ENCODE measurements around the gene MPC1. TPM values are rescaled to one million over a fixed set of nuclear protein-coding genes. Genes with fewer than 3 reads are reported as not detected.

The MPC1 gene
- total RNA-seq, 2 donors from 2014 or later: 93.7 to 144 TPM

GRCh38 chr6:166408936-166409755 is 26.4 kb upstream of the MPC1 start:
- no peak overlapping the region for H3K27ac ChIP-seq
- H3K9ac ChIP-seq (ENCODE audit: low read depth in 2 of 2, low read length in 2 of 2): no peak overlapping the region
- no peaks in the 10 kb centered on the region for H3K4me1 ChIP-seq
- no peak overlapping the region for H3K4me3 ChIP-seq
- TF ChIP-seq CTCF (IDR thresholded peaks at IDR 0.05): no peak
- H3K36me3 ChIP-seq: no peaks in the 10 kb centered on the region
- H3K27me3 ChIP-seq: no peaks in the 10 kb centered on the region
- intact Hi-C loops (cut with DNase I): no loop called here
- no peaks in the 10 kb centered on the region for H3K9me3 ChIP-seq
- DNase-seq: no peak

DNA sequence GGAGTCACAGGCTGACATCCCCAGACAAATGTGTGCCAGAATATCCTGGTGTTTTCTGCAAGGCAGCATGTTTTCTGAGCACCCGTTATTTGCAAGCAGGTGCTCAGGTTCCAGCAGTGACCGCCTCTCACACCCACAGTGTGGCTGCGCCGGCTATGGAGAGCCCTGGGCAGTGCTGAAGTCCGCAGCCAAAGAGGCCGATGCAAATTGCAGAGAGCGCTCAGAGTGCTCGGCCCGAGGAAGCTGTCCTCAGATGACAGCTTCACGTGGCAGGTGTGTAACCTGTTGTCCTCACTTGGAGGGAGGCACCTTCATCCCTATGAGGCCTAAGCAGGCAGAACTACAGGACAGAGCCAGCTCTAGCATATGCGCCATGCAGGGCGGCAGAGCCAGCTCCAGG is 23.5 kb upstream of the MPC1 start:
- no peak for DNase-seq
- intact Hi-C loops (cut with DNase I): no loop called here
- no peak for TF ChIP-seq CTCF (IDR thresholded peaks at IDR 0.05)

DNA sequence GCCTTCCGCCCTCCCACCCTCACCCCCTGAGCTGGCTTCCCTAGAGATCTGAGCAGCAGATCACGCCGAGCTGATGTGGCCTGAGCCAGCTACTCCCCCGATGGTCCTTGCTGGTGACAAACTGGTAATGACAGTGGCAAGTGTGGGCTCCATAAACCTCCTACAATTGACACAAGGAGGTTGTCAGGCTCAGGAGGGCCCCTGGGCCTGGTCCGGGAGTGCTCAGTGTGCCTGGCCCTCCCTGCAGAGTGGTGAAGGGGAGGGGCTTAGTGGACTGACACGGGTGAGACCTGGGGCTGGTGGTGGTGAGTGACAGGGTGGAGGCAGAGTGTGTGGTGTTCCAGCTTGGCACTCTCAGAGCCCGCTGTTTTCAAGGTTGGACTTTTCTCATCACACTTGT is 22.6 kb upstream of the MPC1 start:
- TF ChIP-seq CTCF (IDR thresholded peaks at IDR 0.05): no peak
- H3K4me3 ChIP-seq: no peak overlapping the region
- H3K9ac ChIP-seq (ENCODE audit: low read depth in 2 of 2, low read length in 2 of 2): no peak overlapping the region
- no peaks in the 10 kb centered on the region for H3K36me3 ChIP-seq
- H3K27ac ChIP-seq: no peak overlapping the region
- H3K9me3 ChIP-seq: no peaks in the 10 kb centered on the region
- H3K4me1 ChIP-seq: no peaks in the 10 kb centered on the region
- no peak for DNase-seq
- H3K27me3 ChIP-seq: no peaks in the 10 kb centered on the region
- intact Hi-C loops (cut with DNase I): loop anchor here (2.0 kb wide), 1 partner anchor 129 kb away; no protein-coding TSS in a partner anchor

More for the DNA sequence above, 23.5 kb upstream of the MPC1 start:
- Histone ChIP-seq H3K27ac (no peak overlapping the region), H3K27me3 (no peaks in the 10 kb centered on the region), H3K9ac (ENCODE audit: low read depth in 2 of 2, low read length in 2 of 2) (no peak overlapping the region), H3K36me3 (no peaks in the 10 kb centered on the region), H3K4me3 (no peak overlapping the region), H3K9me3 (no peaks in the 10 kb centered on the region), H3K4me1 (no peaks in the 10 kb centered on the region)

DNA sequence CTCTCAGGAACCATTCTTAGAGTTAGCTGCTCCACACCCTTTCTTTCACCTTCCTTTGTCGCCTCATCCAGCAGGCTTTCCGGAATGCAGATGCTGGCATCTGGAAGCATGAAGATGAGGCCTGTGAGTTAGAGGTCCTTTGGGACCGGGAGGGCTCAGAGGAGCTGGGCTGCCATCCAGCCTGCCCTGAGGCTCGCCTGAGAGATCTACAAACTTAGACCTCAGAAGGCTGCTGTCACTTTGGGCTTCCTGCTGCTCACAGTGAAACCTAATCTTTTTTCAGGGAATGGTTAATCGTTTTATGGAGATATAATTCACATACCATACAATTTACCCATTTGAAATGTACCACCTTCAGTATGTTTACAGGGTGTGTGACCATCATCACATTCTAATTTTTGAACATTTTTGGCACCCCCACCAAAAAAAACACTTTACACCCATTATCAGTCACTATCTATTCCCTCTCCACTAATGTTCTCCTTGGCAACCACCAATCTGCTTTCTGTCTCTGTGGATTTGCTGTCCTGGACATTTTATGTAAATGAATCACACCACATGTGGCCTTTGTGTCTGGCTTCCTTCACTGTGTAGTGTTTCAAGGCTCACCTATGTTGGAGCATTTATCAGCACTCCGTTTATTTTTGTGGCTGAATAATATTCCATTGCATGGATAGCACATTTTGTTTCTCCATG is 20.0 kb upstream of the MPC1 start:
- intact Hi-C loops (cut with DNase I): loop anchor here (5.0 kb wide), 1 partner anchor 90 kb away; no protein-coding TSS in a partner anchor

More for the DNA sequence above, 20.0 kb upstream of the MPC1 start:
- Histone ChIP-seq H3K4me3 (no peak overlapping the region), H3K36me3 (no peaks in the 10 kb centered on the region), H3K9me3 (no peaks in the 10 kb centered on the region), H3K4me1 (no peaks in the 10 kb centered on the region), H3K27me3 (no peaks in the 10 kb centered on the region), H3K9ac (ENCODE audit: low read depth in 2 of 2, low read length in 2 of 2) (no peak overlapping the region), H3K27ac (no peak overlapping the region)
- no peak for DNase-seq
- TF ChIP-seq CTCF (IDR thresholded peaks at IDR 0.05): no peak

Data from colonic mucosa (tissue), 4 donors.